Kidney epithelial cell (primary cell): ENCODE data around the gene LTBP3. TPM values are rescaled to one million over a fixed set of nuclear protein-coding genes. Genes with fewer than 3 reads are reported as not detected.
A peak's percentile ranks its signal among the peaks of the same experiment; 100 is the strongest.

Experiments used
- DNase-seq: peaks from one replicate; pipeline ENCODE4 v3.0.0-alpha.2; 2010; ENCODE audit warnings: low read depth
- H3K27me3 ChIP-seq: 2 replicates; pipeline ENCODE4 v1.6.0; 2011; ENCODE audit warnings: low read length; ENCODE audit not compliant: control insufficient read depth, insufficient read depth
- H3K36me3 ChIP-seq: 2 replicates; pipeline ENCODE4 v1.5.1; 2011; ENCODE audit warnings: low read length; ENCODE audit not compliant: control insufficient read depth, insufficient read depth
- H3K4me3 ChIP-seq: 2 replicates; pipeline ENCODE4 v1.5.1; 2011; ENCODE audit warnings: low read depth, mild to moderate bottlenecking, control low read depth, low read length
- total RNA-seq: library from RNA; depleted of rRNA; stranded (reverse); fragments of >200 nt; gene quantifications from 2 replicates; pipeline ENCODE4 v1.2.3, GENCODE V29; 2015
- TF ChIP-seq, protein P1 (sequence below): IDR thresholded peaks from 2 replicates; pipeline ENCODE4 v1.5.1; 2011; ENCODE audit warnings: mild to moderate bottlenecking, moderate library complexity, low read length, control low read depth, inconsistent platforms; ENCODE audit not compliant: insufficient read depth, poor library complexity, severe bottlenecking

The LTBP3 gene
- total RNA-seq, 1 donor from 2014 or later = 116 TPM

DNA sequence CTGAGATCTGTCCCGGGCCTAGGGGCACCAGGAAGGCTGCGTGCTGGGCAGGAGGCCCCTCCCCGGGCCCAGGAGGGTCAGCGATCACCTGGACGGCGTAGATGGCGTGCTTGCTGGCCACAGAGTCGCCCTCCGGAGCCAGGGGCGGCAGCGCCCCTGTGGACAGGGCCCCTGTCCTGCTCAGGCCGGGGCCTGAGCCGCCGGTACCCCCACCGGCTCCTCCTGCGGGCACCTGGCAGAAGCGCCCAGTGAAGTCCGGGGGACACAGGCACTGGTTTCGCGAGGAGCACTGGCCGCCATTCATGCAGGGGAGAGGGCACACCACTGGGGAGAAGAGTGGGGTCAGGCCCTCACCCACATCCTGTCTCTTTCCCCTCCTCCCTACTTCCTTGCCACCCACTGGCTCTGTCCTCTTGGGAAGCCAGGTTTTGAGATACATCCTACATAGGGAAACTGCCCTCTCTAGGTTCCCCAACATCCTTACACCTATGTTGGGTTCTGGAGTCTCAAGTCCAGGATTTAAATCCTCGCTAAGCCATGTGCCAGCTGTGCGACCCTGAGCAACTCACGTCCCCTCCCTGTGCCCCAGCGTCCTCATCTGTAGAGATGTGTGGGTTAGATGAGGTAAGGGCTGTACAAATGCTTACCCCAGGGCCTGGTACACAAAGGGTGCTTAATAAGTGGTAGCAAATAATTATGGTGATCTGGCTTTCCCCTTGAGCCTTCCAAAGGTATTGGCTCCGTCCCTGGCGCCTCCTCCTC lies 3.9 kb downstream of the LTBP3 start:
- Histone ChIP-seq H3K36me3 (peaks cover 7% of the 10 kb centered on the region), H3K4me3 (no peak overlapping the region), H3K27me3 (no peaks in the 10 kb centered on the region)
- TF ChIP-seq, protein P1, sequence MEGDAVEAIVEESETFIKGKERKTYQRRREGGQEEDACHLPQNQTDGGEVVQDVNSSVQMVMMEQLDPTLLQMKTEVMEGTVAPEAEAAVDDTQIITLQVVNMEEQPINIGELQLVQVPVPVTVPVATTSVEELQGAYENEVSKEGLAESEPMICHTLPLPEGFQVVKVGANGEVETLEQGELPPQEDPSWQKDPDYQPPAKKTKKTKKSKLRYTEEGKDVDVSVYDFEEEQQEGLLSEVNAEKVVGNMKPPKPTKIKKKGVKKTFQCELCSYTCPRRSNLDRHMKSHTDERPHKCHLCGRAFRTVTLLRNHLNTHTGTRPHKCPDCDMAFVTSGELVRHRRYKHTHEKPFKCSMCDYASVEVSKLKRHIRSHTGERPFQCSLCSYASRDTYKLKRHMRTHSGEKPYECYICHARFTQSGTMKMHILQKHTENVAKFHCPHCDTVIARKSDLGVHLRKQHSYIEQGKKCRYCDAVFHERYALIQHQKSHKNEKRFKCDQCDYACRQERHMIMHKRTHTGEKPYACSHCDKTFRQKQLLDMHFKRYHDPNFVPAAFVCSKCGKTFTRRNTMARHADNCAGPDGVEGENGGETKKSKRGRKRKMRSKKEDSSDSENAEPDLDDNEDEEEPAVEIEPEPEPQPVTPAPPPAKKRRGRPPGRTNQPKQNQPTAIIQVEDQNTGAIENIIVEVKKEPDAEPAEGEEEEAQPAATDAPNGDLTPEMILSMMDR = no peak
- no peak for DNase-seq

DNA sequence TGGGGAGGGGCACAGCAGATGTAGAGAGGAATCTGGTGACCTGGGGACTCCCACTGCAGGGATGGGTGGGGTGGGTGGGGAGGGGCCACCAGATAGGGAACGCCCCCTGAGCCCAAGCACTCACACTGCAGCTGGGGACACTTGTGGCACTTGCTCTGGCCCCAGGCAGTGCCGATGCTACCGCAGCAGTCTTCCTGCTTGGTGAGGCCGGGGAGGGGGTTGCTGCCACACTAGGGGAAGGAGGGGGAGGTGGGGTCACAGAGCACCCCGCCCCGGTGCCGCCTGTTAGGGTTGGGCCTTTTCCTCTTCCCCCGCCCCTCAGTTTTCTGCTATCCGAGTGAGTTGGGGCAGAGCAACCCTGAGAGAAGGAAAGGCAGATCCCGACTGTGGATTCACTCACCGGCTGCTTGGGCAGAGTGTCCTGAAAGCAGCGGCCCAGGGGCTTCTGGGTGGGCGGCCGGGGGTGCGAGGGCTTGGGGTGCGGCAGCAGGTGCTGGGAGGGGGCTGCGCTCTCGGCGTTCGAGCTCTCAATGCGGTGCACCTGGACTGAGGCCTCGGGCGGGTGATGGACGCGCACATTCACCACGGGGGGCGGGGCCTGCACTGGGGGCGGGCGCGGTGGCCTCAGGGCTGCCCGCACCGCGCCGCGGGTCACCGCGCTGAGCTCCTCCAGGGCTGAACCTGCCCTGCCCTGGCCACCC lies 4.7 kb downstream of the LTBP3 start:
- no peaks in the 10 kb centered on the region for H3K27me3 ChIP-seq
- peaks cover 7% of the 10 kb centered on the region for H3K36me3 ChIP-seq
- no peak for DNase-seq
- no peak overlapping the region for H3K4me3 ChIP-seq
- TF ChIP-seq, protein P1 = no peak

DNA sequence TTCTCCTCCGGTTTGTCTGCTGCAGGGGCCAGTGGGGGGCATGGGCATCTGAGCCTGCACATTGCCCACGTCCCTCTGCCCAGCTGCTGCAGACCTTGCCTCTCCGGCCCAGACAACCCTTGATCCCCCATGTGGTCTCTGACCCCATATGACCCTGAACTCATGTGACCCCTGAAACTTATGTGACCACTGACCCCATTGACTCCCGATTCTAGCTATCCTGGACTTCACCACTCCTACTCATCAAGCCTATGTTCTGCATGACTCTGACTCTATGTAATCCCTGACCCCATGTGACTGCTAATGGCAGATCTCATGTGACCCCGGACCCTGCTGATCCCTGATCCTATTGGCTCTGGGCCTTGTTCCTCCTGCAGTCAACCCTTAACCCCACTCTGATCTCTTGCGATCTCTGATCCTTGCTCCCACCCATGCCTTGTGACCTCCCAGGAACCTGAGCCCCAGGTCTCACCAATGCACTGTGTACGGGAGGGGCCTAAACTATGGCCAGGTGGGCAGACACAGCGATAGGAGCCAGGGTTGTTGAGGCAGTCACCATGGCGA lies 5.7 kb downstream of the LTBP3 start:
- Histone ChIP-seq H3K4me3 (no peak overlapping the region), H3K27me3 (no peaks in the 10 kb centered on the region), H3K36me3 (peaks cover 7% of the 10 kb centered on the region)
- TF ChIP-seq, protein P1 = no peak
- no peak for DNase-seq

DNA sequence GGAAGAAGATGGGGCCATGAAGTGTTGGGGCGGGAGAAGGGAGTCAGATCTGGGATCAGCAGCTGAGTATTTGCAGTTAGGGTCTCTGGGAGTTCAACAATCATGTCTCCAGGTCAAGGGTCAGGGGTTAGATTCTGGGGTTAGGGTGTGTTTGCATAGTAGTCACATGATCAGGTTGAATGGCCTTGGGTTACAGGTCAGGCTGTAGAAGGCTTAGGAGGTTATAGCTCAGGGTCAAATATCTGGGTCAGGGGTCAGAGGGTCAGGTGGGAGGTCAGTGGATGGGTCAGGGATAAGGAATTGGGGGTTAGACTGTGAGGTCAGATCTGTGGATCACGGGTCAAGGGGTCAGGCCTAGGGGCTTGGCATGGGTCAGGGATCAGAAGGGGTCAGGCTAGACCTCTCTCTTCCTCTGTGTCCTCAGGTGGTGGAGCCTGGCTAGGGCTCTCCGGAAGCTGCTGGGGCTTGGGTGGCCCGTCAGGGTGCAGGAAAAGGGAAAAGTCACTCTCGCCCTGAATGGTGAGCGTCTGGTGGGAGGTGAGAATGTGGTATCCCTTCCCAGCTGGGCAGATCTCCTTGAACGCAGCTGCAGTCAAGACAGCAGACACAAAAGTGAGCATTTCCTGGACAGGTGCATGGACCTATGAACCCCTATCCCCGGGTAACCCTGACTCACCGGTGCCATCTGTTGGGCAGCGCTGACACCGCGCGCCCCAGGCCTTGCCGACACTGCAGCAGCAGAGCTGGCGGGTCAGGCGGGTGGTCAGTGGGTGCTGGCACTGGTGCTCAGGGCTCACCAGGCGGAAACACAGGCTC lies 6.4 kb downstream of the LTBP3 start:
- TF ChIP-seq, protein P1 = peak; percentile 58
- H3K27me3 ChIP-seq = no peaks in the 10 kb centered on the region

DNA sequence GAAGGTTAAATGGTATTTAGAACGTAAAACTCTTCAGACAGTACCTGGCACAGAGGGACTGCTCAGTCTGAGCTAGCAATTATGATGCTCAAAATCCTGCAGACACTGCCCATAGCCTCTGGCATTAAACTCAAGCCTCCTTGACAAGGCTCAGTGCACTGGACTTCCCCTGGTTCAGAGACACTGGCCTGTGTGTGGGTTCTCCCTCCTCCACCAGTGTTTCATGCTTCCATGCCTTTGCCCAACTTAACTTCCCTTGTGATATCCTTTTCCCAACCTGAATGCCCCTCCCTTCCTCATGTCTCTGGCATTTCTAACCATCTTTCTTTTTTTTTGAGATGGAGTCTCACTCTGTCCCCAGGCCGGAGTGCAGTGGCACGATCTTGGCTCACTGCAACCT lies 9.1 kb downstream of the LTBP3 start:
- no peak overlapping the region for H3K4me3 ChIP-seq
- DNase-seq = no peak
- H3K27me3 ChIP-seq = no peaks in the 10 kb centered on the region
- TF ChIP-seq, protein P1 = no peak
- H3K36me3 ChIP-seq = peaks cover 7% of the 10 kb centered on the region

More for the DNA sequence above, 6.4 kb downstream of the LTBP3 start:
- Histone ChIP-seq H3K36me3 (peaks cover 7% of the 10 kb centered on the region), H3K4me3 (no peak overlapping the region)
- no peak for DNase-seq
